Ecto neural progenitor cell (in vitro differentiated cells): ENCODE measurements around the gene TMPRSS6.

Source experiments
- DNase-seq: peaks from one replicate; pipeline ENCODE4 v3.0.0-alpha.2; 2018; ENCODE audit warnings: low spot score

TMPRSS6 gene

DNA sequence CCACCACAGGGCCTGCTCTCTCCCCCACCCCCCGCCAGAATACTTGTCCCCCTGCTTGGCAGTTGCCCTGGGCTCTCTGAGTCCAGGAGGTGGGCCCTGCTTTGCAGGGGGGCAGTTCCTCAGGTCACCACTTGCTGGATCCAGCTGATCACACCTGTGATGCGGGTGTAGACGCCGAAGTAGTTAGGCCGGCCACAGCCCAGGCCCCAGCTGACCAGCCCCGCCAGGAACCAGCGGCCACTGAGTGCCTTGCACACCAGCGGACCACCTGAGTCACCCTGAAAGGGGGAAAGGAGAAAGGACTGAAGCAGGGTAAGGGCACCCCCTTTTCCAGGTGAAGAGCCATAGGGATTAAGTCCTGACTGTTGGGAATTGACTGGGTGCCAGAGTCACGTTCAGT lies 43.6 kb downstream of the TMPRSS6 start:
- DNase-seq = no peak

DNA sequence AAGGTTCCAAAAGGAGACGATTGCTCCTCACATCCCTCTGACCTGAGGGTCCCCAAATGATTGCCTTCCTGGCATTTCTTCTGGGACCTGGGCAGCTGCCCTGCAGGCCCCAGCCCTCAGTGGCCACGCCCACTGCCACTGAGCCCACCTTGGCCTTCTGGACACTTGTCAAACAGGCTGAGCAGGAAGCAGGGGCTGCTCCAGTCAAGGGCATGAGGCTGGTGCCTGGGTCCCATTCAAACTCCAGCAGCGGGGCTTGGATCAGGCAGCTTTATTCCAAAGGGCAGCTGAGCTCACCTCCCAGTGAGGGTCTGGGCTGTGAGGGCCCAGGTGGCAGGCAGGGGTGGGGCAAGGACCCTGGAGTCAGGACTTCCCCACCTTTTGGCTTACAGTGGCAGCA lies 44.3 kb downstream of the TMPRSS6 start:
- no peak for DNase-seq

DNA sequence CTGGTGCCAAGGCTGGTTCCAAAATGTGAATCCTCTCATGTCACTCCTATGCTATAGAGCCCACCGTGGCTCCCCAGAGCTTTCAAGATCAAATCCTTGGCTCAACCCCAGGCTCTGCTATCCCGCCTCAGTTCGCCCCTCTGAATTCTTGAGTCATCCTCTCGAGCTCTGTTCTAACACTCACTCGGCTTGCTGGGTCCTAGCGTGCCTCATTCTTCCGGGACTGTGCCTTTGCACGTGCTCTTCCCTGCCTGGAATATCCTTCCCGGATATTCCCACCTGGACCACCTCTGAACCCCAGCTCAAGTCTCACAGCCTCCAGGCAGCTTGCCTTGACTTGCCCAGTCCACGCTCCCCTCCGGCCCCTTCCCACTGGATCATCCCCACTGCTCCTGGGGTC lies 45.0 kb downstream of the TMPRSS6 start:
- no peak for DNase-seq

DNA sequence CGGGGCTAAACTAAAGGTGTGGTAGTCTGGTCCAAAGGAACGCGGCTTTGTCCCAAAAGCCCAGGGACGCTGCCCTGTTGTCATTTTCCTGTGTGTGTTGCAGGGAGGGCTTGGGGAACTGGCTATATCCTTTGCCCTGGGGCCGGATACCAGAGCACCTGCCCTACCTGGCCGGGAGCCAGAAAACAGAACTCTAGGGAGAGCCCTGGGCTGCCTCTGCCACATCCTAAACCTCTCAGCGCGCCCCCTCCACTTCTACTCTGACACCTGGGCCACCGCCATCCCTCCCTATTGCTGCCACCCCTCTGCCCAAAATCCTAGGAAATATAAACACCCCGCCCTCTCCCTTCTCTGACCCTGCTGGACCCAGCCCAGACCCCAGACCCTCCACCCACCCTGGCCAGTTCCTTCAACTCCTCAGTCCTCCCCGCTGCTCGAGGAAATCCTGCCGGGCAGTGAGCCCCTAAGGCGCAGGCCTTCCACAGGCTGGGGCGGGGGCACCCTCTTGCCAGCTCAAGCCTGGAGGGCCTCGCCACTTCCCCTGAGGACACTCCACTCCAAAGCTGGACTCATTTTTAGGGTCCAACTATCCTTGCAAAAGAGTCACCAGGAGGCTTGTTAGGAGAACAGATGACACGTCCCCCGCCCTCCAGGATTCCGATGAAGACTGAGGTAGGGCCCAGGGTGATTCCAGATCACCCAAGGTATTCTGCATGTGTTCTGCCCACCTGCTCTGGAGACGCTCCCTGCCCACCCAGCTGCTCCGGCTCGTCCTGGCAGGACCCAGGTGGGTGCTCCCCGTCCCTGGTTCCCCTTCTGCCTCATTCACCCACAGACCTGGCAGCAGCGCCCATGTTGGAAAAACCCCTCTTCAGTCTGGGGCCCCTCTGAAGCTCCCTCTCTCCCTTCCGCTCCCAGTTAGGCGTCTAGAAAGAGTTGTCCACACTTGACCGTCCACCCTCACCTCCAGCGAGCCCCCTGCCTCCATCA lies 45.8 kb downstream of the TMPRSS6 start:
- DNase-seq = no peak

DNA sequence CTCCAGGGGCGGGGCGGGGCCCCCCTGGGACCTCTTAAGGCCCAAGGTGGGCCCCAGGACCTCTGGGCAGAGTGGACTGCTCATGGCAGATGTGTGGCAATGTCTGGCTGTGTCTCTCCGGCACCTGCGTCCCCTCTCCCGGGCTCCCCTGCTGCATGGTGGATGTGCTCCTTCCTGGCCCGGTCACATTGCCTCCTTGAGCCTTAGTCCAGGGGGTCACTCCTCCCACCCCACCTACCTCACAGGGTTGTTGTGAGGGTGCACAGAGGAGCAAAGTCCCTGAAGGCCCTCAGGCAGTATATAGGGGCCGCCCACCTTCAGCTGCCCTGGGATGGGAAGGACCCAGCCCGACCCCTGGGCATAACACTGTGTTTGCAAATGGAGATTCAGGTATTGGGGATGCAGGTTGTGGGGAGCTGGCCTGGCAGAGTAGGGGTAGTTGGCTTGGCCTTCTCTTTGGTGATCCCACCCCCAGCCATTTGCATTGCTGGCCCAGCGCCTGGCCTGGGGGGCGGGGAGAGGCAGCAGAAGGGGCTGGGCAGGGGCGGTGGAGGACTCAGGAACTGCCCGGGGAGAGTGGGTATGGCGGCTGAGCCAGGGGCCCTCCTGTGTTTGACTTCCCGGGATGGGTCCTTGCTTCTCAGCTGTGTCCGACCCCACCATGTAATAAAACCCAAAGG lies 46.7 kb downstream of the TMPRSS6 start:
- no peak for DNase-seq

DNA sequence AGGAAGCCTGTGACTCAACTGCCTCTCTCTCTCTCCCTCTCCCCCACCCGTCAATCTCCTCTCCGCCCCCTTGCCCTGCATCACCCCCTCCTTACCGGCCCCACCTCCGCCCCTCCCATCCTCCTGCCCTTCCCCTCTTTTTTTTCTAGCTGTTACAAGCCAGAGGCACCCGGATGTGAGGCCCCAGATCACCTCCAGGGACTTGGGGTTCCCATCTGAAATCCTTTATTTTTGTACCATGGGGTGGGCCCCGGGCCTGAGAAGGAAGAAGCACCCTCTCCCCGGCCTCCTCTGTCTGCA lies 47.2 kb downstream of the TMPRSS6 start:
- DNase-seq = no peak

DNA sequence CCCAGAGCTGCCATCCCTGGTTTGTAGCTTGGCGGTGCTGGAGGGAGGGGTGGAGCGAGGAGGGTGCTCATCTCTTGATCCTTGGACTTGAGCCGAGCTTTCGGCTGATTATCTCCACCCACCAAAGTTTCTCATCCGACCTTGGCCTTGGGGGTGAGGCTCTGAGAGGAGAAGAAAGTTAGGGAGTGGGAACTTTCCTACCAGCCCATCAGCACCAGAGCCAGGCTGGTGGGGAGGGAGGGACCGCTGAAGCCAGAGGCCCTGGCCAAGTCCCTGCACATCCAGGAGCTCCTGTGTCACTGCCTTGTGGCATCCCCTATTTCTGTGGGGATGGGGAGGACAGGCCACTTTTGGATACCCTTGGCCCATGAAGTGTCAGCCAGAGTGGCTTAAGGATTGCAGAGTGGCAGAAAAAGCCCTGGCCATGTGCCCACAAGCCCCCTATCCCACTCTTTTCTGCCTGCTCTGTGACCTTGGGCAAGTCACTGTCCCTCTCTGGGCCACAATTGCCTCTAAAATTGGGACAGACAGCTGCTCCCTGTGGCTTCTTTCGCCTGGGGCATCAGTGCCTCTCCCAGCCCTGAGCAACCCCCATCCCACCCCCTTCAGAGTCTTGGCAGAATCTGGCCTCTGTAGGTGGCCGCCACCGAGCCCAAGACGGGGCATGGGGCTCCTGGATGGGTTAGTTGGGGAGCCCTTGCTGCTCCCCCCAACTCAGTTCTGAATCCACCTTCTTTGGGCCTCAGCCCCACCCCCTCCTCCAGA lies 47.7 kb downstream of the TMPRSS6 start:
- DNase-seq = no peak

DNA sequence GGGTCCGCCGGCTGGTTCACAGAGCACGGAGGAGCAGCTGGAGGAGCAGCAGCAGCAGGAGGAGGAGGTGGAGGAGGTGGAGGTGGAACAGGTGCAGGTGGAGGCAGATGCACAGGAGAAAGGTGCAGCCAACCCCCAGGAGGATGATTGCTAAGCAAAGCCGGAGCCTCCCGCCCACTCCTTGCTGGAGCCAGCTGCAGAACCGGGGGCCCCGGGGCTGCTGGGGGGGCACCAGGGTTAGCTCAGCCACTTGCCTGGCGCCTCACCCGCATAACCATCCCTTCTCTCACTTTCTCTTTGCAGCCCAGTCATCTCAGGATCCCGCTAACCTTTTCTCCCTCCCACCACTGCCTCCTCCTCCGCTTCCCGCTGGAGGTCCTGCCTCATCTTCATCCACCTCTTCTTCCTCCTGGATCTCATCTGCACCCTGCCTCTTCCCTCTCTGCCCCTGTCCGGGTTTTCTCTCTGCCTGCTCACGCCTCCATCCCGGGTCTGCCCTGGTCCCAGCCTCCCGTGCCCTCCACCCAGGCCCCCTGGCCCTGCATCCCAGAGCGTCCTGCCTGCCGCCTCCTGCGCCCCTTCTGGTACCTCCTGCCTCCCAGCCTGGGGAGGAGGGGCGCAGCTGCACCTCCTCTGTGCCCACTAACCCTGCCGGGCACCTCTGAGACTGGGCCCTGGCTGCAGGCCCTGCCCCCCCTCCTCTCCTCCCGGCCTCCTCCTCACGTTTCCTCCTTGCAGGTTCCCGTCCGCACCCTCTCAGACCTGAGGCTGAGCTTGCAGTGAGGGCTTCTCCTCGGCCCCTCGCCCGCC lies 48.5 kb downstream of the TMPRSS6 start:
- DNase-seq = no peak

DNA sequence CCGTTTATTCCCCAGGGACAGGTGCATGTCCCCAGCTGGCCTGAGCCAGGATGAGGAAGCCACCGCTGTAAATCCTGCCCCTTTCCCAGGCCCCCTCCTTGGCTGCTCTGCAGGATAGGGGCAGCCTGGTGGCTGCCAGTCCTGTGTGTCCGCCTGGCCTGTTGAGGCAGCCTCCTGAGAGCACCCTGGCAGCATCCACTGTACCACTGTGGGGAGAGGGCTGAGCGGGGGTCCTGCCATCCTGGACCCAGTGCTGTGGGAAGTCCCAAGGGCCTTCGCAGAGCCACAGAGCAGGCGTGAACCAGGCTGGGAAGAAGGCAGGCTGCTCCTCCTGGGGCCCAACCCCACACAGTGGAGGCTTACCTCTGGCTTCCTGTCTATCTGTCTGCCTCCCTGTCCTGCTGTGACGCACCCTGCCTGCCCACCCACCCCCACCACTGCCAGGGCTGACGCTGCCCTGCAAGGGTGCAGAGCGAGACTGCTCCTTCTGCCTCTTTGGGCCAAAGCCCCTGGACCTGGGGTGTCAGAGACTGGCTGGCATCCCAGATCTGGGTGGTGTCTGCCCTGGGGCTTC lies 49.5 kb downstream of the TMPRSS6 start:
- DNase-seq = no peak

DNA sequence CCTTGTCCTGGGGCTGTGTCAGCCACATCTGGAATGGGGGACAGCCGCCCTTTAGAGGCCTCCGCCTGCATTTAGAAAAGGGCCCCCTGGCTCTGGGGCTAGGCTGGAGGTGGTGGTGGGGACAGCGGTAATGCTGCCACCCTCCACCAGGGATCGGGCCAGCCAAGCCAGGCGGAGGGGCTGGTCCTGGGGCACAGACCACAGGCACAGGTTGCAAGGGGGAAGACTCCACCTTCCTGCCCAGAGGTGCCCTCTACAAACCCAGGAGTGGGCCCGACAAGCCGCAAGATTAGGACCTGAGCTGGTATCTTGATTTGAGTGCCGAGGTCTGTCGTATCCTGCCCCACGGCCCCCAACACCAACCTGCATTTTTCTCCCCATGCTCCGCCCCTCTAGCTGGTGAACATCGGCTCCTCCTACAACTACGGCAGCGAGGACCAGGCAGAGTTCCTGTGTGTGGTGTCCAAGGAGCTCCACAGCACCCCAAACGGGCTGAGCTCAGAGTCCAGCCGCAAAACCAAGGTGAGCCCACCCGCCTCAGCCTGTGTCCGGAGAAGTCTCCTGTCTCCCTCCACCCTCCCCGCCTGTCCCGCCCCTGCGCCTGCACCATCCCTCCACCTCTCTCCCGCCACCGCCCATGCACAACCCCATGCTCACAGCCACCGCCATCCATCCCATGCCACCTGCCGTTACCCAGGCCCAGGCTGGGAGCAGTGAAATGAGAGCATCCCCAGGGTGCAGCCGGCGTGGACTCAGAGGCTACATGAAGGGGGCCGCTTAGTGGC lies 50.4 kb downstream of the TMPRSS6 start:
- DNase-seq = no peak

DNA sequence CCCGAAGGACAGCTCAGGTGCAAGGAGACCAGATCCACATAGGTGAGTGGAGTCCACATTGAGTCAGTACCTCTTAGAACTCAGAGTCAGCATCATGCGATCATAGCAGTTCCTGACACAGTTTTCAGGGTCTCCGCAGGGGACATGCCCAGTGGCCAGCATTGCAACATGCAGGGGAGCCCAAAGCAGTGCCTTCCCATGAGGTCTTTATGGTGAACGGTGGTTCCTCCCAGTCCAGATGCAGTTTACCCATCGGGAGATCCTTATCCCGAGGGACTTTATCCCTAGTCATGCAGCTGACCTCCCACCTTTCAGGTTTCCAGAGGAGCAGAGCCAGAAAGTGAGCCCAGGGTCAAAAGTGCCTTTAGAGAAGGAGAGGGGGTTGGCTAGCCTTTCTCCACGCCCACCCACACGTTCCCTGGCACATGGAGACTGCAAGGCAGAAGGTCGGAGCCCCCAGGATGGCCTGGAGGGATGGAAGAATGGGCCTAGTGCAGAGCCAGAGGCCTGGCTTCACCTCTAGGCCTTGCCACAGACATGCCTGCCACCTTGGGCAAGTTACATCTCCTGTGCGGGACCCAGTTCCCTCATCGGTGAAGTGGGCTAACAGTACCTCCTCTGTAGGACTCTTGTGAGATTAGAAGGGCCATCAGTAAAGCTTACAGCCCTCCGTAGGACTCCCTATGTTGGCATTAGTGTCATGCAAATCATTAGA lies 51.6 kb downstream of the TMPRSS6 start:
- DNase-seq = no peak

DNA sequence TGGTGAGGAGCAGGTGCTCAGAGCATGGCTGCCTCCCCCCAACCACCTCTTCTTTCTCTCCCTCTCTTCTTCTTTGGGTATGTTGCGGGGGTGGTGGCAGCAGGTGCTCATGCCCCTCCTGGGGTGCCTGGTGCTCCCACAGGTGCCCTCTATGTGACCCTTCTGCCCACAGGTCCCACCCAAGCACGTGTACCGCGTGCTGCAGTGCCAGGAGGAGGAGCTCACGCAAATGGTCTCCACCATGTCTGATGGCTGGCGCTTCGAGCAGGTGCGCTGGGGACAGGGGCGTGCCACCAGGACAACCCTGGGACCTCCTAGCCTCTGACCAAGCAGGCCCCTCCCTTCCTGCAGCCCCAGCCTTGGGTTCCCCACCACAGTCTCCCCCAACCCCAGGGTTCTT lies 52.3 kb downstream of the TMPRSS6 start:
- DNase-seq = no peak

DNA sequence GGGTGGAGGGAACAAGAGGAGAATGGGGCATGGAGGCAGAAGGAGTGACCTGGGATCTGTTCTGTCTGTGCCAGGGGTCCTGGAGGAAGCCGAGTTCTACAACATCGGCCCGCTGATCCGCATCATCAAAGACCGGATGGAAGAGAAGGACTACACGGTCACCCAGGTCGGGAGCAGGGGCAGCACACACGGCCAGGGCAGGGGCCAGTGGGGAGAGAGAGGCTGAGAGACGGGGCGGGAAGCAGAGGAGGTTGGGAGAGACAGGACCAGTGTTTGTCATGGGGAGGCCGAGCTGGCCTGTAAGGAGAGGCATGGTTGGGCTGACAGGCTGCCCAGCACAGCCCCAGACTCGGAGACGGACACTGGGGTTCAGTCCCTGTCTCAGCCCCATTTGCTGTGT lies 53.3 kb downstream of the TMPRSS6 start:
- DNase-seq = no peak

DNA sequence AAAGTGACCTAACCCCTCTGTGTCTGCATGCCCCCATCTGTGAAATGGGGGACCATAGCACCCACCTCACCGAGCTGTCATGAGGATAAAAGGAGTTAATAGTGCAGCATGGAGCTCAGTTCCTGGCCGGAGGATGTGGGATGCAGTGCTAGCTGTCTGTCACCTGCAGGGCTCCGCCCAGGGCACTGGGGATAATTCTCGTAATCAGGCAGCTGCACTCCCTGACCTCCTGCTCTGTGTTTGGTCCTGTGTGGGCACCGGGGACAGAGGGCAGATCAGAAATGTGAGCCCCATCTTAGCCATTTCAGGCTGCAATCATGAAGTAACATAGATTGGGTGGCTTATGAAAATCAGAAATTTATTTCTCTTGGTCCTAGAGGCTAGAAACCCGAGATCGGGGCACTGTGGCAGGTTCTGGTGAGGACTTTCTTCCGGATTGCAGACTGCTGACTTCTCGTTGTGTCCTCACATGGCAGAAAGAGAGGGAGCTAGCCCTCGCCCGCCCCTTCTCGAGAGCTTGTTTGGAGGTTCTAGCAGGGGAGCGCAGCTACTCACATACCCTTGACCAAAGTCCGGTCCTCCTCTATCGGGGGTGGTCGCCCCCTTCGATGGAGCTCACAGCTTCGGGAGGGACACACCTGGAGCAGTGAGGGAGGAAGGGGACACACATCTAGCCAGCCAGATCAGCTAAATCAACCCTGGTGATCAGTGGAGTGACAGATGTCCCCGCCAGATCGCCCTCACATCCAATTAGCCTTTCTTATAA lies 54.7 kb downstream of the TMPRSS6 start:
- DNase-seq = no peak

DNA sequence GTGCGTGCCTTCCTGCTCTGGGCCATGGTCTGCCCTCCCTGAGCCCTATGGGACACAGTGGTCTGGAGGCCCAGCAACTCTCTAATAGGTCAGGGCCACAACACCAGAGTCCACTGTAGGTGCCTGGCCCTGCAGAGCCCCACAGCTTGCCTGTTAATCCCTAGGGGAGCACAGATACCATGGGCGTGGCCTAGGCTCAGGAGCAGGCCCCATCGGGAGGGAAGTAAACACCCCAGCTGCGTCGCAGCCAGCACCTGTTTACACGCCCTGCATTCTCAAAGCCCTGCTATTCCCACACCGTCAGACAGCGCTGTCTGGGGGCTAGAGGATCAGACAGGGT lies 55.5 kb downstream of the TMPRSS6 start:
- DNase-seq = no peak

DNA sequence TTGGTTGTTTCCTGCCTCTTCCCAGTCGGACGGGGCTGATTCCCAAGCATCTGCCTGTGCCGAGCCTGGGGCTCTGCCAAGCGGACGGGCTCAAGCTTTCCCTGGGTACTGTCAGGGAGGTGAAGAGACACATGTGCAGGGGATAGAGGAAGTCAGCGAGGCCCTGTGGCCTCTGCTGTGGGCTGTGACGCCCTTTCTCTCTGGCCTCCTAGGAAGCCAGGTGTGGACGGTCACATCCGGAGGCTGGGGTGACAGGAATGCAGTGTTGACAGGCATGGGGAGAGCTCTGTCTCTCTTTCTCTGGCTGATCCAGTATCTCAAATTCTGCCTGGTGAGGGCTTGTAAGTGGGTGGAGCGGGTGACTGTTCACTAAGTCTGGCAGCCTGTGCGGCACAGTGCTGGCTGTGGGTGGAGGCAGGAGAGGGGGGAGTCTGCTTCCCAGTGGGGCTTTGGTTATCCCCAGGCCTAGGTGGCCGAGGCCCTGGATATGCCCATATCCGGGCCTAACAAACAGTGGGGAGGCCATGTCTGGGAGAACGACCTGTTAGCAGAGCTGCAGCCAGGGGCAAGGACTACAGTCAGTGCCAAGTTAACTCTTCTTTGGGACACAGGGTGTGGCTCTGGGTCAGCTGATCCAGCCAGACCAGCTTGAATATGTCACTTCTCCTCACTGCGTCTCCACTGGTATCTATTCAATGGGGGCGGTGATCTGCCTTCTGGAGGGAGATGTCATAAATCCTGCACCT lies 56.0 kb downstream of the TMPRSS6 start:
- DNase-seq = no peak

DNA sequence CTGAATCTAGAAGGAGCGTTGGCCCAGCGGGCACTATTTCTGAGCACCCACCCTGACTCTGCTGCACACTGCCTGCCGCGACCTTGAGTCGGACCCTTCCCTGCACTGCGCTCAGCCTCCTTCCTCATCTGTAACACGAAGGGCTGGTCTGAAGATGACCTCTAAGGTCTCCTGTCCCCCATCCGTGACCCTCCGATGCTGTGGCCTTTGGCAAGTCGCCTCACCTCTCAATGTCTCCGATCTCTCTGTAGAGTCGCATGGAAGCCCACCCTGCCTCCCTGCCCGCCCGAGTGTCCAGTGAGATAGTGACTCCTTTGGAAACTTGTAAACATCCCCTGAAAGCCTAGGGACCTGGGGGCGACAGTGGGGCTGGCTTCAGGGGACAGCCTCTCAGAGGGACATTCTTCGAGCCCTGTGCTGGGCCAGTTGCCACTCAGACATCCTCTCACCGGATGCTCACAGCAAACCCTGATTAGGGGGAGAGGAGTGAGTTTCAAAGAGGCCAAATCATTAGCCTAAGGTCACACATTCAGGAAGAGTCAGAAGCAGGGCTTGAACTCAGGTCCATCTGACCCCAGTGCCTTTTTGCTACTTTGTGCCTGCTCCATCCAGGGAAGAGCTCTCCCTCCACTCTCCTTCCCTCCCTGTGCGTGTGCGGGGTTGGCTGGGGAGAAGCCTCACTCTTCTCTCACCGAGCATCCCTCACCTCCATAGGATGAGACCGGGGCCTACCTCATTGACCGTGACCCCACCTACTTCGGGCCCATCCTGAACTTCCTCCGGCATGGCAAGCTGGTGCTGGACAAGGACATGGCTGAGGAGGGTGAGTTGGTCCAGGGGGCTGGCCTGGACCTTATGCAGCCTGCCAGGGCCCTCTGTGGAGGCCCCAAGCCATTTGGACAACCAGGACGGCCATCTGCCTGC lies 56.9 kb downstream of the TMPRSS6 start:
- no peak for DNase-seq
